CD14-positive monocyte (primary cell): ENCODE results near the gene SH3GLB1. TPM values are rescaled to one million over a fixed set of nuclear protein-coding genes. Genes with fewer than 3 reads are reported as not detected.

Source experiments
- DNase-seq, 3 donors: peaks; one replicate each; pipeline ENCODE4 v3.0.0-alpha.2; 2011 to 2022
- H2AFZ ChIP-seq: 2 replicates; pipeline ENCODE4 v1.6.0; 2012; ENCODE audit warnings: mild to moderate bottlenecking, low read depth, low read length, inconsistent platforms; ENCODE audit not compliant: insufficient read depth, poor library complexity, severe bottlenecking
- H3K27ac ChIP-seq, 2 donors: 1 replicate in 1 of 2; 2 replicates in 1 of 2; pipeline ENCODE4 v1.5.1; 2012 to 2013; ENCODE audit warnings: low read length in 2 of 2, control low read depth in 1 of 2, inconsistent platforms in 1 of 2, low read depth in 1 of 2, mild to moderate bottlenecking in 1 of 2
- H3K27me3 ChIP-seq, 2 donors: one replicate each; pipeline versions ENCODE4 v1.6.0 to v1.6.1; 2011 to 2013; ENCODE audit warnings: low read length in 2 of 2; ENCODE audit not compliant: control insufficient read depth in 2 of 2, insufficient read depth in 2 of 2
- H3K36me3 ChIP-seq, 2 donors: replicated peaks in 1 of 2; 1 replicate in 1 of 2; 2 replicates in 1 of 2; pipeline versions ENCODE4 v1.5.1 to v1.6.1; 2012 to 2013; ENCODE audit warnings: low read length in 2 of 2, control low read depth in 1 of 2, inconsistent platforms in 1 of 2, mild to moderate bottlenecking in 1 of 2; ENCODE audit not compliant: insufficient read depth in 2 of 2, control insufficient read depth in 1 of 2
- H3K4me1 ChIP-seq, 2 donors: 1 replicate in 1 of 2; 2 replicates in 1 of 2; pipeline versions ENCODE4 v1.5.1 to v1.6.1; 2012 to 2013; ENCODE audit warnings: low read length in 2 of 2, control low read depth in 1 of 2, inconsistent platforms in 1 of 2, mild to moderate bottlenecking in 1 of 2, moderate library complexity in 1 of 2; ENCODE audit not compliant: insufficient read depth in 2 of 2, control insufficient read depth in 1 of 2
- H3K4me2 ChIP-seq: replicated peaks from 2 replicates; pipeline ENCODE3; 2012; ENCODE audit warnings: low read length, moderate library complexity, mild to moderate bottlenecking; ENCODE audit not compliant: poor library complexity, severe bottlenecking; ENCODE audit errors: extremely low read depth
- H3K4me3 ChIP-seq, 3 experiments: fragments of 200-600 bp in 1 of 3; sonication (generic) in 1 of 3; replicated peaks in 1 of 3; 1 replicate in 2 of 3; 2 replicates in 1 of 3; pipeline ENCODE4 v1.5.1; 2011 to 2013; ENCODE audit warnings: low read length in 3 of 3, mild to moderate bottlenecking in 3 of 3, control low read depth in 2 of 3, low read depth in 2 of 3, inconsistent platforms in 1 of 3, moderate library complexity in 1 of 3
- H3K79me2 ChIP-seq: 2 replicates; pipeline ENCODE4 v1.6.0; 2012; ENCODE audit warnings: mild to moderate bottlenecking, control low read depth, inconsistent platforms, low read length, moderate library complexity; ENCODE audit not compliant: insufficient read depth
- H3K9ac ChIP-seq: 2 replicates; pipeline ENCODE4 v1.6.0; 2017; ENCODE audit warnings: low read length, mild to moderate bottlenecking; ENCODE audit not compliant: insufficient read depth, poor library complexity, severe bottlenecking
- H3K9me3 ChIP-seq, 2 donors: replicated peaks in 1 of 2; 1 replicate in 1 of 2; 2 replicates in 1 of 2; pipeline versions ENCODE4 v1.5.1 to v1.6.1; 2012 to 2013; ENCODE audit warnings: low read length in 2 of 2, control low read depth in 1 of 2; ENCODE audit not compliant: control insufficient read depth in 1 of 2, insufficient read depth in 1 of 2
- H4K20me1 ChIP-seq: 2 replicates; pipeline ENCODE4 v1.6.0; 2012; ENCODE audit warnings: mild to moderate bottlenecking, low read length, control low read depth, moderate library complexity; ENCODE audit not compliant: insufficient read depth
- H3K27ac Mint-ChIP-seq, 7 donors: one replicate each; pipeline ENCODE4 v1.8.0; 2020; ENCODE audit warnings: mild to moderate bottlenecking in 7 of 7, mixed read lengths in 7 of 7, moderate library complexity in 6 of 7, inconsistent platforms in 2 of 7
- H3K27me3 Mint-ChIP-seq, 3 donors: one replicate each; pipeline ENCODE4 v1.8.0; 2021 to 2022; ENCODE audit warnings: low read depth in 3 of 3, mild to moderate bottlenecking in 3 of 3, mixed read lengths in 3 of 3, moderate library complexity in 3 of 3, inconsistent platforms in 1 of 3
- H3K36me3 Mint-ChIP-seq, 2 donors: one replicate each; pipeline ENCODE4 v1.8.0; 2020; ENCODE audit warnings: mixed read lengths in 2 of 2, inconsistent platforms in 1 of 2, mild to moderate bottlenecking in 1 of 2
- H3K4me1 Mint-ChIP-seq: one replicate; pipeline ENCODE4 v1.8.0; 2020; ENCODE audit warnings: mild to moderate bottlenecking, mixed read lengths
- H3K4me3 Mint-ChIP-seq, 2 donors: one replicate each; pipeline ENCODE4 v1.8.0; 2020; ENCODE audit warnings: mild to moderate bottlenecking in 2 of 2, mixed read lengths in 2 of 2, moderate library complexity in 1 of 2
- H3K9me3 Mint-ChIP-seq, 7 donors: one replicate each; pipeline ENCODE4 v1.8.0; 2020 to 2022; ENCODE audit warnings: mixed read lengths in 7 of 7, mild to moderate bottlenecking in 6 of 7, moderate library complexity in 6 of 7, inconsistent platforms in 2 of 7
- CTCF ChIP-seq: fragments of 200-600 bp; IDR thresholded peaks from one replicate; pipeline ENCODE4 v1.8.0; 2022; ENCODE audit warnings: antibody characterized with exemption, mild to moderate bottlenecking
- WGBS: methylation state at CpG from one replicate; pipeline ENCODE4 v1.1.5; 2013; ENCODE audit warnings: missing lambda C conversion rate; ENCODE audit not compliant: insufficient coverage; 5-methylcytosine and 5-hydroxymethylcytosine counted together
- intact Hi-C, 2 donors: fragments of 100-400 bp; cut with micrococcal nuclease; formaldehyde crosslinking; loops; one replicate each; pipeline versions ENCODE4 v1.15.0 to v1.15.1; 2023
- polyA plus RNA-seq, 3 donors: library from polyadenylated mRNA; depleted of rRNA in 1 of 3; unstranded in 2 of 3; stranded (reverse) in 1 of 3; fragments of 300-500 nt in 2 of 3; fragments of >200 nt in 1 of 3; fragmentation: Illumina TruSeq in 2 of 3; gene quantifications; 1 replicate in 2 of 3; 2 replicates in 1 of 3; pipeline ENCODE4 v1.2.3, GENCODE V29; 2012 to 2021

SH3GLB1 gene
- polyA plus RNA-seq, 3 donors, result 21.9 to 92.3 (median 75.8) TPM

- Histone ChIP-seq H3K4me3 (no peak overlapping the region), H4K20me1 (no peaks in the 10 kb centered on the region), H2AFZ (no peak overlapping the region), H3K79me2 (no peaks in the 10 kb centered on the region), H3K27me3 (no peaks in the 10 kb centered on the region), H3K4me1 (peaks cover 7% of the 10 kb centered on the region in 2 donors), H3K27ac (no peak overlapping the region), H3K9ac (no peak overlapping the region), H3K4me2 (no peak overlapping the region), H3K9me3 (peaks cover under 1 to 7% of the 10 kb centered on the region in 2 donors), H3K36me3 (no peaks in the 10 kb centered on the region)
- H3K36me3 Mint-ChIP-seq, result no peaks in the 10 kb centered on the region
- H3K27ac Mint-ChIP-seq, result no peak overlapping the region
- DNase-seq, result no peak
- H3K4me1 Mint-ChIP-seq, result peaks cover 8% of the 10 kb centered on the region
- intact Hi-C loops, result no loop called here
- no peak overlapping the region for H3K4me3 Mint-ChIP-seq
- no peak for TF ChIP-seq CTCF
- peaks cover 3 to 10% (median 4%) of the 10 kb centered on the region in 7 donors for H3K9me3 Mint-ChIP-seq
- H3K27me3 Mint-ChIP-seq, result peaks cover 0 to 5% (median 0%) of the 10 kb centered on the region in 3 donors
- WGBS, result no CpG with 5 or more reads among the region's 1 CpG
These were observed 60.1 kb downstream of the SH3GLB1 start for GRCh38 chr1:86764523-86764922.

GRCh38 chr1:86765073-86765472, 60.7 kb downstream of the SH3GLB1 start:
- H3K27ac ChIP-seq, result no peak overlapping the region
- Mint-ChIP-seq H3K9me3 (peaks cover 3 to 10% (median 4%) of the 10 kb centered on the region in 7 donors), H3K4me3 (no peak overlapping the region), H3K4me1 (peaks cover 8% of the 10 kb centered on the region), H3K27ac (no peak overlapping the region), H3K36me3 (no peaks in the 10 kb centered on the region), H3K27me3 (peaks cover 0 to 5% (median 0%) of the 10 kb centered on the region in 3 donors)
- peaks cover 7% of the 10 kb centered on the region in 2 donors for H3K4me1 ChIP-seq
- intact Hi-C loops, result no loop called here
- H2AFZ ChIP-seq, result no peak overlapping the region
- H3K9me3 ChIP-seq, result peaks cover 0 to 7% of the 10 kb centered on the region in 2 donors
- no peaks in the 10 kb centered on the region for H3K79me2 ChIP-seq
- H3K9ac ChIP-seq, result no peak overlapping the region
- no peaks in the 10 kb centered on the region for H4K20me1 ChIP-seq
- no peak overlapping the region for H3K4me2 ChIP-seq
- H3K27me3 ChIP-seq, result no peaks in the 10 kb centered on the region
- TF ChIP-seq CTCF, result no peak
- no peak overlapping the region for H3K4me3 ChIP-seq
- no peaks in the 10 kb centered on the region for H3K36me3 ChIP-seq
- DNase-seq, result no peak
- WGBS, result 91% methylated on average over 1 of the region's 2 CpGs
